Measurements from ENCODE around the gene GNAQ. TPM values are rescaled to one million over a fixed set of nuclear protein-coding genes. Genes with fewer than 3 reads are reported as not detected.

GNAQ gene
- total and polyA plus RNA-seq, 5 donors from 2014 or later: 8.5 to 79.4 (median 17.4) TPM

- Mint-ChIP-seq H3K27me3 (no peaks in the 10 kb centered on the region), H3K36me3 (no peaks in the 10 kb centered on the region), H3K27ac (peak overlapping the region in 2 of 3 donors; percentile 72 to 90), H3K4me1 (peaks cover 22 to 76% (median 55%) of the 10 kb centered on the region in 4 donors), H3K9me3 (peaks cover 0 to 1% (median 0%) of the 10 kb centered on the region in 7 donors), H3K4me3 (no peak overlapping the region)
- DNase-seq (no peak), ATAC-seq (ENCODE audit: low read depth in 2 of 2) (no peak)
- peaks cover 20% of the 10 kb centered on the region for H3K4me1 ChIP-seq (ENCODE audit: control insufficient read depth, insufficient read depth, low read length, poor library complexity, severe bottlenecking)
- no peaks in the 10 kb centered on the region for H3K27me3 ChIP-seq (ENCODE audit: control insufficient read depth, insufficient read depth, low read length)
- H3K36me3 ChIP-seq (ENCODE audit: control insufficient read depth, insufficient read depth, low read length): no peaks in the 10 kb centered on the region
- no peaks in the 10 kb centered on the region for H3K9me3 ChIP-seq (ENCODE audit: control insufficient read depth in 2 of 2, low read length in 2 of 2)
- no peak overlapping the region for H3K27ac ChIP-seq (ENCODE audit: insufficient read depth, low read length, poor library complexity, severe bottlenecking)
- no peak overlapping the region for H3K4me3 ChIP-seq (ENCODE audit: low read depth, low read length)
Observed at GRCh38 chr9:77947651-77948050, 84.0 kb downstream of the GNAQ start.

GRCh38 chr9:77946969-77947620, 84.5 kb downstream of the GNAQ start:
- peak overlapping the region; percentile 52 to 90 (median 75) for H3K27ac Mint-ChIP-seq
- H3K27ac ChIP-seq (ENCODE audit: insufficient read depth, low read length, poor library complexity, severe bottlenecking): no peak overlapping the region
- H3K4me3 Mint-ChIP-seq: peak overlapping the region in 1 of 4 donors; percentile 17
- H3K4me1 ChIP-seq (ENCODE audit: control insufficient read depth, insufficient read depth, low read length, poor library complexity, severe bottlenecking): peaks cover 20% of the 10 kb centered on the region
- ATAC-seq (ENCODE audit: low read depth in 2 of 2) (no peak), DNase-seq (no peak)
- H3K9me3 ChIP-seq (ENCODE audit: control insufficient read depth in 2 of 2, low read length in 2 of 2): no peaks in the 10 kb centered on the region
- no peaks in the 10 kb centered on the region for H3K36me3 ChIP-seq (ENCODE audit: control insufficient read depth, insufficient read depth, low read length)
- H3K4me1 Mint-ChIP-seq: peaks cover 22 to 77% (median 59%) of the 10 kb centered on the region in 4 donors
- no peaks in the 10 kb centered on the region for H3K27me3 ChIP-seq (ENCODE audit: control insufficient read depth, insufficient read depth, low read length)
- H3K9me3 Mint-ChIP-seq: peaks cover 0 to 1% (median 0%) of the 10 kb centered on the region in 7 donors
- no peak overlapping the region for H3K4me3 ChIP-seq (ENCODE audit: low read depth, low read length)
- no peaks in the 10 kb centered on the region for H3K36me3 Mint-ChIP-seq
- H3K27me3 Mint-ChIP-seq: no peaks in the 10 kb centered on the region

DNA sequence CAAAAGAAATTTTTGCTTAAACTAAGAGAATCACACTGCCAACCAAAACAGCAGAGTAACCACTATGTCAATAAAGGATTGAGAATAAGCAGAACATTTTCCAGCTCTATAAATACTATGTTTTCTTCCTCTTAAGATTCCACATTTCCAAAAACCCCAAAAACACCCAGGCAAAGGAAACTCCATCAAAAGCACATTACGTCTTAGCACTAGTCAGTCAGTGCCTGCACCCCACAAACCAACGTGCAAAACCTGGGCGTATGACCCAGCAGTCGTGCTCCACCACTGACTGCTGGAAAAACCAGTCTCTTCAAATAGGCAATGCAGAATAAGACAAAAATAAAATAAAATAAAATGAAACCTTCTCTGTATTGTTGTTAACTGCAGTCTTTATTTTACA, 85.3 kb downstream of the GNAQ start:
- Histone ChIP-seq H3K4me3 (ENCODE audit: low read depth, low read length) (peak overlapping the region; percentile 8), H3K4me1 (ENCODE audit: control insufficient read depth, insufficient read depth, low read length, poor library complexity, severe bottlenecking) (peaks cover 20% of the 10 kb centered on the region), H3K9me3 (ENCODE audit: control insufficient read depth in 2 of 2, low read length in 2 of 2) (no peaks in the 10 kb centered on the region), H3K36me3 (ENCODE audit: control insufficient read depth, insufficient read depth, low read length) (no peaks in the 10 kb centered on the region), H3K27me3 (ENCODE audit: control insufficient read depth, insufficient read depth, low read length) (no peaks in the 10 kb centered on the region), H3K27ac (ENCODE audit: insufficient read depth, low read length, poor library complexity, severe bottlenecking) (no peak overlapping the region)
- Mint-ChIP-seq H3K36me3 (peaks cover 3% of the 10 kb centered on the region), H3K27me3 (no peaks in the 10 kb centered on the region), H3K27ac (peak overlapping the region in 2 of 3 donors; percentile 52 to 90), H3K4me3 (peak overlapping the region in 1 of 4 donors; percentile 32), H3K9me3 (peaks cover 0 to 1% (median 0%) of the 10 kb centered on the region in 7 donors), H3K4me1 (peaks cover 22 to 79% (median 61%) of the 10 kb centered on the region in 4 donors)
- ATAC-seq (ENCODE audit: low read depth in 2 of 2) (no peak), DNase-seq (no peak)

- ATAC-seq (ENCODE audit: low read depth in 2 of 2): no peak
- Mint-ChIP-seq H3K4me3 (peak overlapping the region in 1 of 4 donors; percentile 9), H3K36me3 (peaks cover 3% of the 10 kb centered on the region), H3K27me3 (no peaks in the 10 kb centered on the region), H3K27ac (peak overlapping the region in 1 of 3 donors; percentile 52), H3K4me1 (peaks cover 22 to 81% (median 61%) of the 10 kb centered on the region in 4 donors), H3K9me3 (peaks cover 0 to 1% (median 0%) of the 10 kb centered on the region in 7 donors)
- Histone ChIP-seq H3K36me3 (ENCODE audit: control insufficient read depth, insufficient read depth, low read length) (no peaks in the 10 kb centered on the region), H3K4me3 (ENCODE audit: low read depth, low read length) (peak overlapping the region; percentile 8), H3K4me1 (ENCODE audit: control insufficient read depth, insufficient read depth, low read length, poor library complexity, severe bottlenecking) (peaks cover 20% of the 10 kb centered on the region), H3K9me3 (ENCODE audit: control insufficient read depth in 2 of 2, low read length in 2 of 2) (no peaks in the 10 kb centered on the region), H3K27me3 (ENCODE audit: control insufficient read depth, insufficient read depth, low read length) (no peaks in the 10 kb centered on the region), H3K27ac (ENCODE audit: insufficient read depth, low read length, poor library complexity, severe bottlenecking) (no peak overlapping the region)
- no peak for DNase-seq
Observed at GRCh38 chr9:77945798-77946197, 85.8 kb downstream of the GNAQ start.

DNA sequence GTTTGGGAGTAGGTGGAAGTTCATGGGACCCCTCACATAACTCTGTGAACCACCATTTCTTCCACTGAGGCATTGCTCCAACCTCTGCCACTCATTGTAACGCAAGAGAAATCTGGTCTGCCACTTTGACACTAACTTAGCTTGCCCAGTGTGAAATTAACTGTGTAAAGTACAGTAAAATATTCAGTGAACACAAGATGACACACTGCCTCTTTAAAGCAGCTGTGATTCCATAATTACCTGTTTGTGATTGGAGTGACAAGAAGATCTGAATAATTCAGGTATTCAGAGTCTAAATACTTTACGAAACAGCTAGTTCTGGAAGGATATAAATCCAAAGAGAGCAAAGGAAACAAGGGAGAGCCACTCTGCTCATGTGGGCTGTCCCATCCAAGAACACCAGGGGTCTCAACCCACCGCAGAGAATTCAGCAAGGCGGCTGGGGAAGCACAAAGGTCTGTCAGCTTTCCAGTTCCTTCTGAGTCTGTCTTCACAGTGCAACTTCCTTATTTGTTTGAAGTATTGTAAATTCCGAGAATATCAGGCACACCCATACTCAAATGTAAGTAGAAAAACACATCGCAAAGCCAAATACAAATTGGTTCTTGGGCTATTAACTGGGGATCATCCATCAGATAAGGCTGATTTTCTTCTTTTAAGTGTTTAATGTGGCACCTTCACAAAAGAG, 86.9 kb downstream of the GNAQ start:
- Mint-ChIP-seq H3K36me3 (peaks cover 3% of the 10 kb centered on the region), H3K4me3 (peak overlapping the region in 3 of 4 donors; percentile 27 to 72 (median 39)), H3K9me3 (peaks cover 0 to 1% (median 0%) of the 10 kb centered on the region in 7 donors), H3K27ac (peak overlapping the region; percentile 1 to 79 (median 78)), H3K27me3 (no peaks in the 10 kb centered on the region), H3K4me1 (peaks cover 25 to 71% (median 58%) of the 10 kb centered on the region in 4 donors)
- ATAC-seq (ENCODE audit: low read depth in 2 of 2) (peak in 1 of 2 donors; percentile 64), DNase-seq (peak in 1 of 3 donors; percentile 69)
- H3K27ac ChIP-seq (ENCODE audit: insufficient read depth, low read length, poor library complexity, severe bottlenecking): no peak overlapping the region
- H3K4me3 ChIP-seq (ENCODE audit: low read depth, low read length): peak overlapping the region; percentile 28
- peaks cover 20% of the 10 kb centered on the region for H3K4me1 ChIP-seq (ENCODE audit: control insufficient read depth, insufficient read depth, low read length, poor library complexity, severe bottlenecking)
- H3K36me3 ChIP-seq (ENCODE audit: control insufficient read depth, insufficient read depth, low read length): no peaks in the 10 kb centered on the region
- H3K9me3 ChIP-seq (ENCODE audit: control insufficient read depth in 2 of 2, low read length in 2 of 2): no peaks in the 10 kb centered on the region
- no peaks in the 10 kb centered on the region for H3K27me3 ChIP-seq (ENCODE audit: control insufficient read depth, insufficient read depth, low read length)

DNA sequence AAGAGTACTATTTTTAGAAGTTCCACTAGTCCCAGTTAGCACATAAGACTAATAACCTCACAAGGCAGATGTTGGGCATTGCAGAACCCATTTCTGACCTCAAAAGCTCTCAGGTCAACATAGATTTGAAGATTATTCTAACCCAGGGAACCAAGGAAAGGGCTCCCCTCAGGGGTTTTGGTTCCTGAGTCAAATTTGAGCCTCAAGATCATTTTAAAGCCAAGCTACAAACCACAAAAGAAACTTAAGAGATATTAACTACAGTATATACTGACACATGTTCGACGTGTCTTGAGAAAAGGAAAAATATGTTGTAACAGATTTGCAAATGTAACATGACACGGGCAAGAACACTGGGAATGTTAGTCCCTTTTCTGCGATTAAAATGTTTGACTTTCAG, 88.6 kb downstream of the GNAQ start:
- H3K4me1 ChIP-seq (ENCODE audit: control insufficient read depth, insufficient read depth, low read length, poor library complexity, severe bottlenecking): peaks cover 20% of the 10 kb centered on the region
- H3K27me3 Mint-ChIP-seq: no peaks in the 10 kb centered on the region
- H3K27me3 ChIP-seq (ENCODE audit: control insufficient read depth, insufficient read depth, low read length): no peaks in the 10 kb centered on the region
- H3K4me3 ChIP-seq (ENCODE audit: low read depth, low read length): no peak overlapping the region
- peaks cover 0 to 1% (median 0%) of the 10 kb centered on the region in 7 donors for H3K9me3 Mint-ChIP-seq
- H3K4me3 Mint-ChIP-seq: no peak overlapping the region
- H3K27ac ChIP-seq (ENCODE audit: insufficient read depth, low read length, poor library complexity, severe bottlenecking): no peak overlapping the region
- H3K36me3 ChIP-seq (ENCODE audit: control insufficient read depth, insufficient read depth, low read length): no peaks in the 10 kb centered on the region
- peaks cover 9% of the 10 kb centered on the region for H3K36me3 Mint-ChIP-seq
- H3K4me1 Mint-ChIP-seq: peaks cover 36 to 78% (median 62%) of the 10 kb centered on the region in 4 donors
- DNase-seq (no peak), ATAC-seq (ENCODE audit: low read depth in 2 of 2) (no peak)
- no peak overlapping the region for H3K27ac Mint-ChIP-seq
- H3K9me3 ChIP-seq (ENCODE audit: control insufficient read depth in 2 of 2, low read length in 2 of 2): no peaks in the 10 kb centered on the region

- no peak overlapping the region for H3K4me3 ChIP-seq (ENCODE audit: low read depth, low read length)
- Mint-ChIP-seq H3K36me3 (peaks cover 17% of the 10 kb centered on the region), H3K27me3 (no peaks in the 10 kb centered on the region), H3K27ac (no peak overlapping the region), H3K4me3 (no peak overlapping the region), H3K9me3 (peaks cover 0 to 1% (median 0%) of the 10 kb centered on the region in 7 donors), H3K4me1 (peaks cover 31 to 71% (median 41%) of the 10 kb centered on the region in 4 donors)
- H3K4me1 ChIP-seq (ENCODE audit: control insufficient read depth, insufficient read depth, low read length, poor library complexity, severe bottlenecking): peaks cover 4% of the 10 kb centered on the region
- ATAC-seq (ENCODE audit: low read depth in 2 of 2) (no peak), DNase-seq (no peak)
- no peak overlapping the region for H3K27ac ChIP-seq (ENCODE audit: insufficient read depth, low read length, poor library complexity, severe bottlenecking)
- no peaks in the 10 kb centered on the region for H3K9me3 ChIP-seq (ENCODE audit: control insufficient read depth in 2 of 2, low read length in 2 of 2)
- peaks cover 6% of the 10 kb centered on the region for H3K36me3 ChIP-seq (ENCODE audit: control insufficient read depth, insufficient read depth, low read length)
- no peaks in the 10 kb centered on the region for H3K27me3 ChIP-seq (ENCODE audit: control insufficient read depth, insufficient read depth, low read length)
Observed at GRCh38 chr9:77939149-77939668, 92.4 kb downstream of the GNAQ start.

Data from CD4-positive, CD25-positive, alpha-beta regulatory T cell (primary cell).